Measurements from ENCODE around the gene ZNF536.

DNA sequence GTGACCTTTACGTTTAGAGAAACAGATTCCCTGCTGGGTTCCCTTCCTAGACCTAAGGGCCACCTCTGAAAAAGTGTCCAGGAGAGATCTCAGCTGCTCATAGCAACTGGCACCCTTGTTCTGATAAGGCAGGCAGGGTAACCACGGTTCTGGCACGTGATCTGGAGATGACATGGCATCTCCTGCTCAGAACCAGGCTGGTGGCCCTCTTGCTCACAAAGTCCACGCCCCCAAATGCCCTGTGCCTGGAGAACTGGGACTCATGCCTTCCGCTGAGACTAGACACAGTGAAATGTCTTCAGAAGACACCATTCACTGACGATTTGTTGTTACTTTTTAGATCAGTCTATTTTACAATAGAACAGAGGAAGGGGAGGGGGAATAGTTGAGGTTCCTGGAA lies 174.1 kb downstream of the ZNF536 start:
- TF ChIP-seq, protein P1, sequence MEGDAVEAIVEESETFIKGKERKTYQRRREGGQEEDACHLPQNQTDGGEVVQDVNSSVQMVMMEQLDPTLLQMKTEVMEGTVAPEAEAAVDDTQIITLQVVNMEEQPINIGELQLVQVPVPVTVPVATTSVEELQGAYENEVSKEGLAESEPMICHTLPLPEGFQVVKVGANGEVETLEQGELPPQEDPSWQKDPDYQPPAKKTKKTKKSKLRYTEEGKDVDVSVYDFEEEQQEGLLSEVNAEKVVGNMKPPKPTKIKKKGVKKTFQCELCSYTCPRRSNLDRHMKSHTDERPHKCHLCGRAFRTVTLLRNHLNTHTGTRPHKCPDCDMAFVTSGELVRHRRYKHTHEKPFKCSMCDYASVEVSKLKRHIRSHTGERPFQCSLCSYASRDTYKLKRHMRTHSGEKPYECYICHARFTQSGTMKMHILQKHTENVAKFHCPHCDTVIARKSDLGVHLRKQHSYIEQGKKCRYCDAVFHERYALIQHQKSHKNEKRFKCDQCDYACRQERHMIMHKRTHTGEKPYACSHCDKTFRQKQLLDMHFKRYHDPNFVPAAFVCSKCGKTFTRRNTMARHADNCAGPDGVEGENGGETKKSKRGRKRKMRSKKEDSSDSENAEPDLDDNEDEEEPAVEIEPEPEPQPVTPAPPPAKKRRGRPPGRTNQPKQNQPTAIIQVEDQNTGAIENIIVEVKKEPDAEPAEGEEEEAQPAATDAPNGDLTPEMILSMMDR (IDR thresholded peaks at IDR 0.05): no peak
- no peak for TF ChIP-seq ETV6 (CRISPR knock-in tag; IDR thresholded peaks at IDR 0.05)
- no peak for TF ChIP-seq ZNF263 (CRISPR knock-in tag; IDR thresholded peaks at IDR 0.05; ENCODE audit: low read depth)
- TF ChIP-seq, protein P2, sequence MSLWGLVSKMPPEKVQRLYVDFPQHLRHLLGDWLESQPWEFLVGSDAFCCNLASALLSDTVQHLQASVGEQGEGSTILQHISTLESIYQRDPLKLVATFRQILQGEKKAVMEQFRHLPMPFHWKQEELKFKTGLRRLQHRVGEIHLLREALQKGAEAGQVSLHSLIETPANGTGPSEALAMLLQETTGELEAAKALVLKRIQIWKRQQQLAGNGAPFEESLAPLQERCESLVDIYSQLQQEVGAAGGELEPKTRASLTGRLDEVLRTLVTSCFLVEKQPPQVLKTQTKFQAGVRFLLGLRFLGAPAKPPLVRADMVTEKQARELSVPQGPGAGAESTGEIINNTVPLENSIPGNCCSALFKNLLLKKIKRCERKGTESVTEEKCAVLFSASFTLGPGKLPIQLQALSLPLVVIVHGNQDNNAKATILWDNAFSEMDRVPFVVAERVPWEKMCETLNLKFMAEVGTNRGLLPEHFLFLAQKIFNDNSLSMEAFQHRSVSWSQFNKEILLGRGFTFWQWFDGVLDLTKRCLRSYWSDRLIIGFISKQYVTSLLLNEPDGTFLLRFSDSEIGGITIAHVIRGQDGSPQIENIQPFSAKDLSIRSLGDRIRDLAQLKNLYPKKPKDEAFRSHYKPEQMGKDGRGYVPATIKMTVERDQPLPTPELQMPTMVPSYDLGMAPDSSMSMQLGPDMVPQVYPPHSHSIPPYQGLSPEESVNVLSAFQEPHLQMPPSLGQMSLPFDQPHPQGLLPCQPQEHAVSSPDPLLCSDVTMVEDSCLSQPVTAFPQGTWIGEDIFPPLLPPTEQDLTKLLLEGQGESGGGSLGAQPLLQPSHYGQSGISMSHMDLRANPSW (CRISPR knock-in tag; conservative IDR thresholded peaks at IDR 0.05; ENCODE audit: low read depth): no peak
- no peak for TF ChIP-seq EMX1 (CRISPR knock-in tag; IDR thresholded peaks at IDR 0.05)
- no peak for TF ChIP-seq SP1 (CRISPR knock-in tag; conservative IDR thresholded peaks at IDR 0.05)
- TF ChIP-seq, protein P3, sequence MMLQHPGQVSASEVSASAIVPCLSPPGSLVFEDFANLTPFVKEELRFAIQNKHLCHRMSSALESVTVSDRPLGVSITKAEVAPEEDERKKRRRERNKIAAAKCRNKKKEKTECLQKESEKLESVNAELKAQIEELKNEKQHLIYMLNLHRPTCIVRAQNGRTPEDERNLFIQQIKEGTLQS (CRISPR knock-in tag; conservative IDR thresholded peaks at IDR 0.05): no peak
- TF ChIP-seq ZNF317 (CRISPR knock-in tag; IDR thresholded peaks at IDR 0.05; ENCODE audit: borderline replicate concordance, low read depth): no peak
- TF ChIP-seq, protein P4, sequence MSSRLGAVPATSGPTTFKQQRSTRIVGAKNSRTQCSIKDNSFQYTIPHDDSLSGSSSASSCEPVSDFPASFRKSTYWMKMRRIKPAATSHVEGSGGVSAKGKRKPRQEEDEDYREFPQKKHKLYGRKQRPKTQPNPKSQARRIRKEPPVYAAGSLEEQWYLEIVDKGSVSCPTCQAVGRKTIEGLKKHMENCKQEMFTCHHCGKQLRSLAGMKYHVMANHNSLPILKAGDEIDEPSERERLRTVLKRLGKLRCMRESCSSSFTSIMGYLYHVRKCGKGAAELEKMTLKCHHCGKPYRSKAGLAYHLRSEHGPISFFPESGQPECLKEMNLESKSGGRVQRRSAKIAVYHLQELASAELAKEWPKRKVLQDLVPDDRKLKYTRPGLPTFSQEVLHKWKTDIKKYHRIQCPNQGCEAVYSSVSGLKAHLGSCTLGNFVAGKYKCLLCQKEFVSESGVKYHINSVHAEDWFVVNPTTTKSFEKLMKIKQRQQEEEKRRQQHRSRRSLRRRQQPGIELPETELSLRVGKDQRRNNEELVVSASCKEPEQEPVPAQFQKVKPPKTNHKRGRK (CRISPR knock-in tag; IDR thresholded peaks at IDR 0.05; ENCODE audit: borderline replicate concordance): no peak
- TF ChIP-seq NR2C2 (CRISPR knock-in tag; IDR thresholded peaks at IDR 0.05): no peak
- TF ChIP-seq, protein P5, sequence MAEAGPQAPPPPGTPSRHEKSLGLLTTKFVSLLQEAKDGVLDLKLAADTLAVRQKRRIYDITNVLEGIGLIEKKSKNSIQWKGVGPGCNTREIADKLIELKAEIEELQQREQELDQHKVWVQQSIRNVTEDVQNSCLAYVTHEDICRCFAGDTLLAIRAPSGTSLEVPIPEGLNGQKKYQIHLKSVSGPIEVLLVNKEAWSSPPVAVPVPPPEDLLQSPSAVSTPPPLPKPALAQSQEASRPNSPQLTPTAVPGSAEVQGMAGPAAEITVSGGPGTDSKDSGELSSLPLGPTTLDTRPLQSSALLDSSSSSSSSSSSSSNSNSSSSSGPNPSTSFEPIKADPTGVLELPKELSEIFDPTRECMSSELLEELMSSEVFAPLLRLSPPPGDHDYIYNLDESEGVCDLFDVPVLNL (CRISPR knock-in tag; IDR thresholded peaks at IDR 0.05; ENCODE audit: borderline replicate concordance, low read depth): no peak
- TF ChIP-seq TEAD4 (CRISPR knock-in tag; IDR thresholded peaks at IDR 0.05): no peak
- no peak for TF ChIP-seq CREB1 (CRISPR knock-in tag; IDR thresholded peaks at IDR 0.05)
- TF ChIP-seq PRRX2 (CRISPR knock-in tag; IDR thresholded peaks at IDR 0.05): no peak
